ENCODE measurements around the gene TMPRSS5. TPM values are rescaled to one million over a fixed set of nuclear protein-coding genes. Genes with fewer than 3 reads are reported as not detected.

TMPRSS5 gene
- total and polyA plus RNA-seq, 2 of the 13 experiments (the other 11 are each of a cell fraction or from before 2014, with no cell fraction given), result 0.40 to 0.96 TPM

- no peak for TF ChIP-seq AKNA (CRISPR knock-in tag; IDR thresholded peaks at IDR 0.05; ENCODE audit: borderline replicate concordance)
- TF ChIP-seq CHD4 (IDR thresholded peaks at IDR 0.05; ENCODE audit: borderline replicate concordance, low read length), result no peak
- TF ChIP-seq POGZ (CRISPR knock-in tag; IDR thresholded peaks at IDR 0.05), result no peak
- no peak for TF ChIP-seq RNF2 (conservative IDR thresholded peaks at IDR 0.05; ENCODE audit: low read depth)
- no peak for TF ChIP-seq ZNF10 (CRISPR knock-in tag; IDR thresholded peaks at IDR 0.05; ENCODE audit: borderline replicate concordance, low read depth)
- TF ChIP-seq DPF2 (CRISPR knock-in tag; IDR thresholded peaks at IDR 0.05; ENCODE audit: borderline replicate concordance, low read depth), result no peak
- 0 out of 4 replicates have a peak, but pooled peaks of 1 of the 2 experiments have one; percentile 12 for TF ChIP-seq MAFK (conservative IDR thresholded peaks at IDR 0.05 in 1 of 2, IDR thresholded peaks at IDR 0.05 in 1 of 2; ENCODE audit: low read length in 2 of 2)
- no peak for TF ChIP-seq REL (CRISPR knock-in tag; conservative IDR thresholded peaks at IDR 0.05)
- TF ChIP-seq SOX5 (CRISPR knock-in tag; IDR thresholded peaks at IDR 0.05; ENCODE audit: borderline replicate concordance), result peak; percentile 49; the same call in 1 of the 2 replicates
Measured at GRCh38 chr11:113723787-113724186, 17.7 kb upstream of the TMPRSS5 start (continued).

GRCh38 chr11:113722934-113723333 is 16.8 kb upstream of the TMPRSS5 start:
- Histone ChIP-seq H3K27ac (ENCODE audit: extremely low read length, insufficient read depth, low read length) (no peak overlapping the region), H3K79me2 (ENCODE audit: insufficient read depth, low read length) (no peaks in the 10 kb centered on the region), H2AFZ (ENCODE audit: low read length) (no peak overlapping the region), H4K20me1 (ENCODE audit: insufficient read depth, low read length) (no peaks in the 10 kb centered on the region), H3K9me3 (ENCODE audit: low read length) (no peaks in the 10 kb centered on the region), H3K4me2 (ENCODE audit: low read depth, low read length) (no peak overlapping the region), H3K4me3 (replicated peaks in 1 of 3; ENCODE audit: insufficient read depth in 1 of 3, low read depth in 2 of 3, low read length in 3 of 3) (no peak overlapping the region), H3K4me1 (ENCODE audit: insufficient read depth, low read length) (peaks cover 37% of the 10 kb centered on the region), H3K27me3 (ENCODE audit: control insufficient read depth in 1 of 2, insufficient read depth in 2 of 2, low read length in 2 of 2) (no peaks in the 10 kb centered on the region), H3K36me3 (replicated peaks in 1 of 2; ENCODE audit: control insufficient read depth in 1 of 2, insufficient read depth in 2 of 2, low read length in 2 of 2) (no peaks in the 10 kb centered on the region; a peak in 1 of 5 replicates), H3K9ac (ENCODE audit: insufficient read depth, low read depth, low read length) (no peak overlapping the region)
- FAIRE-seq, result no peak
- in situ Hi-C loops (cut with HindIII; ENCODE audit: extremely low pct_ligation_motif_present, low pct_unique_long_range_greater_than_20kb), result no loop called here
- CTCF ChIA-PET (ENCODE audit: low intra/inter-chr PET ratio, low total read pairs), result no interaction called here
- POLR2A ChIA-PET, result no interaction called here
- WGBS (ENCODE audit: low lambda C conversion rate), result 28% methylated on average over 3 of the region's 3 CpGs
- peak; percentile 93 for ATAC-seq
- peak; percentile 63 for DNase-seq (ENCODE audit: low spot score)
- no TSS peak for BruUV-seq (replicated peaks)
- intact Hi-C loops (cut with micrococcal nuclease; ENCODE audit: unreplicated experiment), result no loop called here
- TF ChIP-seq BCL6 (CRISPR knock-in tag; IDR thresholded peaks at IDR 0.05) (peak; percentile 55; the same call in 1 of the 2 replicates), JARID2 (CRISPR knock-in tag; IDR thresholded peaks at IDR 0.05; ENCODE audit: insufficient replicate concordance) (no peak), ZNF343 (CRISPR knock-in tag; IDR thresholded peaks at IDR 0.05) (no peak), IKZF4 (CRISPR knock-in tag; IDR thresholded peaks at IDR 0.05; ENCODE audit: borderline replicate concordance, low read depth, not compliant biosample characterization) (no peak), RFX1 (IDR thresholded peaks at IDR 0.05) (no peak), ARID3A (IDR thresholded peaks at IDR 0.05; ENCODE audit: low read depth, low read length) (peak; percentile 46; the same call in 1 of the 2 replicates), ZNF335 (CRISPR knock-in tag; IDR thresholded peaks at IDR 0.05) (no peak), SP140L (CRISPR knock-in tag; IDR thresholded peaks at IDR 0.05; ENCODE audit: borderline replicate concordance) (no peak), PLRG1 (conservative IDR thresholded peaks at IDR 0.05) (no peak), TCF7 (IDR thresholded peaks at IDR 0.05; ENCODE audit: low read depth) (peak; percentile 56; the same call in 1 of the 2 replicates)
